Keratinocyte (primary cell): ENCODE measurements around the gene UQCC3.

ENCODE experiments used
- CTCF ChIP-seq, 3 experiments: IDR thresholded peaks in 1 of 3; conservative IDR thresholded peaks in 1 of 3; optimal IDR thresholded peaks in 1 of 3; 2 replicates in 2 of 3; 3 replicates in 1 of 3; pipeline versions ENCODE3 to v1.5.1; 2011; ENCODE audit warnings: low read length in 3 of 3, mild to moderate bottlenecking in 3 of 3, moderate library complexity in 2 of 3, control low read depth in 1 of 3, inconsistent platforms in 1 of 3; ENCODE audit not compliant: insufficient read depth in 2 of 3; ENCODE audit errors: extremely low read depth in 1 of 3
- EZH2 ChIP-seq: IDR thresholded peaks from one replicate; pipeline ENCODE4 v1.6.1; 2012; ENCODE audit warnings: inconsistent platforms, mild to moderate bottlenecking, low read length, moderate library complexity

- TF ChIP-seq CTCF (optimal IDR thresholded peaks at IDR 0.05 in 1 of 3, IDR thresholded peaks at IDR 0.05 in 1 of 3, conservative IDR thresholded peaks at IDR 0.05 in 1 of 3; ENCODE audit: extremely low read depth in 1 of 3, insufficient read depth in 2 of 3, low read length in 3 of 3) (no peak), EZH2 (no peak)
These were observed 5.1 kb upstream of the UQCC3 start for GRCh38 chr11:62666259-62666926.
